OCI-LY7 (cell line): ENCODE data around the gene LUC7L3. TPM values are rescaled to one million over a fixed set of nuclear protein-coding genes. Genes with fewer than 3 reads are reported as not detected.

ENCODE experiments used
- BruUV-seq: library from RNA; stranded (reverse); fragments of 400-500 nt; replicated peaks from 2 replicates; lab custom pipeline; 2021; lab: Mats Ljungman, UMichigan
- CTCF ChIA-PET: fragments of 300-600 bp; sonication (Branson Sonifier 250); formaldehyde crosslinking; loops from one replicate; lab custom pipeline; 2022; ENCODE audit warnings: antibody characterized with exemption; ENCODE audit not compliant: unreplicated experiment; lab: Charles Lee
- POLR2A ChIA-PET: fragments of 300-600 bp; sonication (Branson Sonifier 250); formaldehyde crosslinking; loops from one replicate; lab custom pipeline; 2022; ENCODE audit warnings: antibody characterized with exemption; lab: Charles Lee
- DNase-seq: peaks from one replicate; pipeline ENCODE4 v3.0.0-alpha.2; 2015; ENCODE audit warnings: low spot score
- H2AFZ ChIP-seq: fragments of 200-600 bp; sonication (generic), shearing (Covaris generic); 2 replicates; pipeline ENCODE4 v1.6.1; 2014; ENCODE audit warnings: mild to moderate bottlenecking, antibody characterized with exemption, low read length, moderate library complexity
- H3K27ac ChIP-seq: fragments of 200-600 bp; sonication (generic); 2 replicates; pipeline ENCODE4 v1.5.1; 2014; ENCODE audit warnings: mixed run types, low read depth, mild to moderate bottlenecking, moderate library complexity, low read length, inconsistent platforms; ENCODE audit not compliant: poor library complexity, severe bottlenecking
- H3K36me3 ChIP-seq: fragments of 200-600 bp; sonication (generic); 2 replicates; pipeline ENCODE4 v1.6.1; 2014; ENCODE audit warnings: mild to moderate bottlenecking, antibody characterized with exemption, low read length, moderate library complexity, mixed read lengths; ENCODE audit not compliant: insufficient read depth
- H3K4me1 ChIP-seq: fragments of 200-600 bp; sonication (generic); 2 replicates; pipeline ENCODE4 v1.5.1; 2014; ENCODE audit warnings: mild to moderate bottlenecking, low read length; ENCODE audit not compliant: insufficient read depth, poor library complexity, severe bottlenecking
- H3K4me2 ChIP-seq: fragments of 200-600 bp; sonication (generic); 2 replicates; pipeline ENCODE4 v1.6.1; 2014; ENCODE audit warnings: mild to moderate bottlenecking, low read length
- H3K4me3 ChIP-seq: fragments of 200-600 bp; sonication (generic); 2 replicates; pipeline ENCODE4 v1.5.1; 2014; ENCODE audit warnings: mild to moderate bottlenecking, low read depth, low read length; ENCODE audit not compliant: poor library complexity, severe bottlenecking
- H3K79me2 ChIP-seq: fragments of 200-600 bp; sonication (generic); 2 replicates; pipeline ENCODE4 v1.6.1; 2016; ENCODE audit warnings: low read depth, mild to moderate bottlenecking, low read length, moderate library complexity, mixed read lengths; ENCODE audit not compliant: insufficient read depth
- H3K9me2 ChIP-seq: fragments of 200-600 bp; sonication (generic); 2 replicates; pipeline ENCODE4 v1.6.1; 2016; ENCODE audit warnings: mild to moderate bottlenecking, low read length, mixed read lengths; ENCODE audit not compliant: insufficient read depth
- H3K9me3 ChIP-seq: fragments of 200-600 bp; sonication (generic); 2 replicates; pipeline ENCODE4 v1.6.1; 2014; ENCODE audit warnings: mild to moderate bottlenecking, mixed run types, low read length, mixed read lengths
- H4K20me1 ChIP-seq: fragments of 200-600 bp; sonication (generic); 2 replicates; pipeline ENCODE4 v1.6.1; 2014; ENCODE audit warnings: mild to moderate bottlenecking, antibody characterized with exemption, low read length, moderate library complexity, mixed read lengths; ENCODE audit not compliant: insufficient read depth
- CTCF ChIP-seq: fragments of 200-600 bp; sonication (generic); conservative IDR thresholded peaks from 2 replicates; pipeline ENCODE4 v1.5.1; 2014; ENCODE audit warnings: mild to moderate bottlenecking, antibody characterized with exemption, low read length, moderate library complexity, mixed read lengths
- EZH2phosphoT487 ChIP-seq: fragments of 200-600 bp; sonication (generic); IDR thresholded peaks from 2 replicates; pipeline ENCODE4 v1.6.1; 2018; ENCODE audit warnings: low read depth, borderline replicate concordance, mild to moderate bottlenecking, mixed run types, antibody characterized with exemption, low read length, moderate library complexity, mixed read lengths
- intact Hi-C: fragments of 100-400 bp; cut with micrococcal nuclease; formaldehyde crosslinking; loops from one replicate; pipeline ENCODE4 v1.10.0; 2022; ENCODE audit not compliant: unreplicated experiment
- total RNA-seq, 2 experiments: library from RNA; depleted of rRNA in 1 of 2; stranded (reverse); fragments of >200 nt in 1 of 2; shearing (Covaris generic) in 1 of 2; gene quantifications; 2 replicates each; pipeline ENCODE4 v1.2.3, GENCODE V29; 2014 to 2022

The LUC7L3 gene
- total RNA-seq, 2 experiments from 2014 or later: 109 to 190 TPM

GRCh38 chr17:50798424-50799288, 79.3 kb downstream of the LUC7L3 start:
- BruUV-seq: no TSS peak
- H3K9me3 ChIP-seq: no peaks in the 10 kb centered on the region
- H3K79me2 ChIP-seq: no peaks in the 10 kb centered on the region
- POLR2A ChIA-PET: interaction anchor here (0.6 kb wide), 1 partner anchor 176 kb away, joined by 7 read pairs; no protein-coding TSS in a partner anchor
- no peak overlapping the region for H3K4me2 ChIP-seq
- CTCF ChIA-PET: no interaction called here
- no peaks in the 10 kb centered on the region for H4K20me1 ChIP-seq
- no peaks in the 10 kb centered on the region for H3K9me2 ChIP-seq
- no peak for DNase-seq
- no peak overlapping the region for H3K4me3 ChIP-seq
- no peaks in the 10 kb centered on the region for H3K4me1 ChIP-seq
- intact Hi-C loops: no loop called here
- H3K27ac ChIP-seq: no peak overlapping the region
- H3K36me3 ChIP-seq: no peaks in the 10 kb centered on the region
- no peak overlapping the region for H2AFZ ChIP-seq
- TF ChIP-seq CTCF: no peak
- no peak for TF ChIP-seq EZH2phosphoT487

DNA sequence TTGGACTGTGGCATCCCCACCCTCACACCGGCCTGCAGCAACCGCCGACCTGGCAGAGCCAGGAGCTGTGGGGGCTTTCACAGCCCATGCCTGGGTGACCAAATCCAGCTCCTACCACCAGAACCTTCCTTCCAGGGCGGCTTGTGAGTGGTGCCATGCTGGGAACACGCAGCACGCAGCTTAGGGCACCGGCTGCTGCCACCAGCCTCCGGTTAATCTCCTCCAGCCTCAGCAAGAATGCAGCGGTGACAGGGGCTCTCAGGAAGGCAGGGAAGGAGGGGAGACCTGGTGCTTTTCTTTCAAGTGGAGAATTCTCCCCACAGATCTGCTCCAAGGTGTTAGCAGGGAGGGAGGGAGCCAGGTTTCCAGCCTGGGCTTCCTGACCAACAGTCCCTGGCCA, 80.2 kb downstream of the LUC7L3 start:
- CTCF ChIA-PET: no interaction called here

More for the DNA sequence above, 80.2 kb downstream of the LUC7L3 start:
- BruUV-seq: no TSS peak
- Histone ChIP-seq H3K36me3 (no peaks in the 10 kb centered on the region), H2AFZ (no peak overlapping the region), H3K4me1 (no peaks in the 10 kb centered on the region), H3K4me2 (no peak overlapping the region), H3K9me2 (no peaks in the 10 kb centered on the region), H4K20me1 (no peaks in the 10 kb centered on the region), H3K27ac (no peak overlapping the region), H3K79me2 (no peaks in the 10 kb centered on the region), H3K4me3 (no peak overlapping the region), H3K9me3 (no peaks in the 10 kb centered on the region)
- TF ChIP-seq CTCF: no peak
- no peak for TF ChIP-seq EZH2phosphoT487
- POLR2A ChIA-PET: no interaction called here
- DNase-seq: no peak
- intact Hi-C loops: no loop called here
